Measurements from ENCODE around the gene AQP12A.
"Not testable (repeated sequence)": the region's sequence is repeated elsewhere in the genome, so short reads cannot be mapped to it uniquely, and the experiment has no call there.

DNA sequence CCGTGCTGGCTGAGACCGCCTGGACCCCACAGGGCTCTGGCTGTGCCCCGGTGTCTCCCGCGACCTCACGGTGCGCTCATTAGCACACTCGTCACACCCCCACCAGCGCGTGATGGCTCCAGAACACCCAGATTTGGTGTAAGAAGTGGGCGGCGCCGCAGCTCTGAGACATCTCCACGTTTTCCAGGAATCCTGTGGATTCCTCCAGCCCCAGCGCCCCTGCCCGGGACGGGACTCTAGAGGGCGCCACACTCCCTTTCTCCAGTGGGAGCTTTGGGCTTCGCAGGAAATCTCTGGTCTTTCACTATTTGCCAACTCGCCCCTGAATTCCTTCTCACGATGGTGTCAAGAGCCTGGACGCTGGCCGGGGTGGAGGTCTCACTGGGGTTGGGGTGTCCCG is 16.3 kb upstream of the AQP12A start:
- not testable (repeated sequence) for TF ChIP-seq CTCF (conservative IDR thresholded peaks at IDR 0.05; ENCODE audit: low read depth, low read length); EZH2 (IDR thresholded peaks at IDR 0.05; ENCODE audit: low read length, unreplicated experiment)
